Cardiac muscle cell (in vitro differentiated cells and primary cell): ENCODE measurements around the gene SLC25A42. TPM values are rescaled to one million over a fixed set of nuclear protein-coding genes. Genes with fewer than 3 reads are reported as not detected.

ENCODE experiments used
- DNase-seq, 2 donors: peaks; one replicate each; pipeline versions ENCODE4 v3.0.0 to v3.0.0-alpha.2; 2010 to 2017; ENCODE audit warnings: low read depth in 1 of 2, low spot score in 1 of 2
- H3K27ac ChIP-seq: fragments of 200-600 bp; sonication (generic); 2 replicates; pipeline ENCODE4 v1.5.1; 2016
- H3K27me3 ChIP-seq: fragments of 200-600 bp; sonication (generic); 2 replicates; pipeline ENCODE4 v1.6.0; 2016; ENCODE audit warnings: control low read depth
- H3K36me3 ChIP-seq: fragments of 200-600 bp; sonication (generic); 2 replicates; pipeline ENCODE4 v1.5.1; 2016; ENCODE audit warnings: control low read depth
- H3K4me1 ChIP-seq: fragments of 200-600 bp; sonication (generic); 2 replicates; pipeline ENCODE4 v1.8.1; 2017; ENCODE audit warnings: low read depth, mild to moderate bottlenecking, mixed run types
- H3K4me3 ChIP-seq: fragments of 200-600 bp; sonication (generic); 2 replicates; pipeline ENCODE4 v1.5.1; 2016; ENCODE audit warnings: mild to moderate bottlenecking
- H3K9me3 ChIP-seq: fragments of 200-600 bp; sonication (generic); 2 replicates; pipeline ENCODE4 v1.5.1; 2017; ENCODE audit warnings: low read depth, mild to moderate bottlenecking, control low read depth
- polyA plus RNA-seq: library from polyadenylated mRNA; unstranded; fragments of >200 nt; fragmentation: Nextera tagmentation; extraction: Ambion mirVana; gene quantifications from 2 replicates; pipeline ENCODE4 v1.2.1, GENCODE V29; 2016
- total RNA-seq: library from RNA; depleted of rRNA; stranded (reverse); fragments of >200 nt; gene quantifications from 2 replicates; pipeline ENCODE4 v1.2.3, GENCODE V29; 2016
- TF ChIP-seq, protein P1 (sequence below): IDR thresholded peaks from 2 replicates; pipeline ENCODE4 v1.5.1; 2012; ENCODE audit warnings: low read depth, mild to moderate bottlenecking, low read length

SLC25A42 gene
- total and polyA plus RNA-seq, 2 experiments from 2014 or later: 30.4 to 31.3 TPM

DNA sequence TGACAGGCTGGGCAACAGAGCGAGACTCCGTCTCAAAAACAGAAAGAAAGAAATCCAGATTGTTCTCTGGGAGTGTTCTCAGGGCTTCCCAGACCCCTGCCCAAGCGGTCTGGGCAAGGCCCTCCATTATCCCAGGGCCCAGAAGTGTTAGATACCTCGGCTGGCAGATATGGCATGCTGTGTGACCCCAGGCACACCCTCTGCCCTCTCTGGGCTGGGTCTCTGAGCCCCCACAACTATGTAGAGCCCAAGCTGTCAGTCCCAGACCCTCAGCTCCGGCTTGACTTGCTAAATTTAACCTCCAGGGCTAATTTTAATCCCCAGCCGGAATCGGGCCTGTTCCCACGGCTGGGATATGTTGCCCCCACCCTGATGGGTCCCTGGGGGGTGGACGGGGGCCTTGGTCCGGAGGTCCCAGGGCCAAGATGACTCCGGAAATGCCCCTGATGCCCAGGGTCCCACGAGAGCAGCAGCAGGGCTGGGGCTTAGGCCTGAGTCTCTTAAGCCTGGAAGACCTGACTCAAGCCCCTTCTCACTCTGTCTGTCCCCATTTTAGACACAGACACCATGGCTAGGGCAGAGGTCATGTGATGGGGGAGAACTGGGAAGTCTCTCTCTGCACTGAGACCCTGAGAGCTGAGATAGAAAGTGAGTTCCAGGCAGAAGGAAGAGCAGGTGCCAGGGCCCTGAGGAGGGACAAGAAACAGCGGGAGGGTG is 89.0 kb downstream of the SLC25A42 start:
- TF ChIP-seq, protein P1, sequence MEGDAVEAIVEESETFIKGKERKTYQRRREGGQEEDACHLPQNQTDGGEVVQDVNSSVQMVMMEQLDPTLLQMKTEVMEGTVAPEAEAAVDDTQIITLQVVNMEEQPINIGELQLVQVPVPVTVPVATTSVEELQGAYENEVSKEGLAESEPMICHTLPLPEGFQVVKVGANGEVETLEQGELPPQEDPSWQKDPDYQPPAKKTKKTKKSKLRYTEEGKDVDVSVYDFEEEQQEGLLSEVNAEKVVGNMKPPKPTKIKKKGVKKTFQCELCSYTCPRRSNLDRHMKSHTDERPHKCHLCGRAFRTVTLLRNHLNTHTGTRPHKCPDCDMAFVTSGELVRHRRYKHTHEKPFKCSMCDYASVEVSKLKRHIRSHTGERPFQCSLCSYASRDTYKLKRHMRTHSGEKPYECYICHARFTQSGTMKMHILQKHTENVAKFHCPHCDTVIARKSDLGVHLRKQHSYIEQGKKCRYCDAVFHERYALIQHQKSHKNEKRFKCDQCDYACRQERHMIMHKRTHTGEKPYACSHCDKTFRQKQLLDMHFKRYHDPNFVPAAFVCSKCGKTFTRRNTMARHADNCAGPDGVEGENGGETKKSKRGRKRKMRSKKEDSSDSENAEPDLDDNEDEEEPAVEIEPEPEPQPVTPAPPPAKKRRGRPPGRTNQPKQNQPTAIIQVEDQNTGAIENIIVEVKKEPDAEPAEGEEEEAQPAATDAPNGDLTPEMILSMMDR: no peak
- Histone ChIP-seq H3K27ac (no peak overlapping the region), H3K9me3 (no peaks in the 10 kb centered on the region), H3K27me3 (no peaks in the 10 kb centered on the region), H3K36me3 (no peaks in the 10 kb centered on the region), H3K4me1 (no peaks in the 10 kb centered on the region), H3K4me3 (no peak overlapping the region)
- DNase-seq: no peak

DNA sequence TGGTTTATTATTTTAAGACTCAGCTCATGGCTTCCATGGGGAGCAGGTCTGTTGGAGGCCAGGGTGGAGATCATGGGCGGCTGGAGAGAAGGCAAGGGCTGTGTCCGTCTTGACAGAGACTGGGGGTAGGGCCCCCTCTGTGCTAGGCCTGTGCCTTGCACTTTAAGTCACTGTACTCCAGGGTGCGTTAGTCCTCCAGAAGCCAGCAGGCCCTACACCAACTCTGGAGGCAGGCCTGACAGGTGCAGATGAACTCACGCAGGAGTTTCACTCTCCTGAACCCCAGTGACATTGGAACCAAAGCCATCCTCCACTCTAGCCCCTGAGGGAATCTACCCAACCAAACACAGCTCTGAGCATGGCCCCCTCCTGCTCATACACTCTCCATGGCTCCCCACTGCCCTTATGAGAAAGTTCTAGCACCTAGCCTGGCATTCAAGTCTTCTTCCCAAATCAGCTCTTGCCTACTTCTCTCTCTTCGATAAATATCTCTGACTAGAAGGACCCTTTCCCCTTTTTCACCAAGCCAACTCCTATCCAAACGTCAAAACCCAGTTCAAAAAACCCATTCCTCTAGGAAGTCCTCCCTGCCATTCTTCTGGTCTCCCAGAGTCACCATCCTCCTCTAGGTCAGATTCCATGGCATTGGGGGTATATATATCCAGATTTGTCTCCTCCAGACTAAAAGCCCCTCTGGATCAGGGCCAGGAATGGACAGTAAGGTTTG is 91.1 kb downstream of the SLC25A42 start:
- TF ChIP-seq, protein P1: no peak
- Histone ChIP-seq H3K4me3 (no peak overlapping the region), H3K36me3 (no peaks in the 10 kb centered on the region), H3K27me3 (no peaks in the 10 kb centered on the region), H3K9me3 (no peaks in the 10 kb centered on the region), H3K4me1 (no peaks in the 10 kb centered on the region), H3K27ac (no peak overlapping the region)
- no peak for DNase-seq

DNA sequence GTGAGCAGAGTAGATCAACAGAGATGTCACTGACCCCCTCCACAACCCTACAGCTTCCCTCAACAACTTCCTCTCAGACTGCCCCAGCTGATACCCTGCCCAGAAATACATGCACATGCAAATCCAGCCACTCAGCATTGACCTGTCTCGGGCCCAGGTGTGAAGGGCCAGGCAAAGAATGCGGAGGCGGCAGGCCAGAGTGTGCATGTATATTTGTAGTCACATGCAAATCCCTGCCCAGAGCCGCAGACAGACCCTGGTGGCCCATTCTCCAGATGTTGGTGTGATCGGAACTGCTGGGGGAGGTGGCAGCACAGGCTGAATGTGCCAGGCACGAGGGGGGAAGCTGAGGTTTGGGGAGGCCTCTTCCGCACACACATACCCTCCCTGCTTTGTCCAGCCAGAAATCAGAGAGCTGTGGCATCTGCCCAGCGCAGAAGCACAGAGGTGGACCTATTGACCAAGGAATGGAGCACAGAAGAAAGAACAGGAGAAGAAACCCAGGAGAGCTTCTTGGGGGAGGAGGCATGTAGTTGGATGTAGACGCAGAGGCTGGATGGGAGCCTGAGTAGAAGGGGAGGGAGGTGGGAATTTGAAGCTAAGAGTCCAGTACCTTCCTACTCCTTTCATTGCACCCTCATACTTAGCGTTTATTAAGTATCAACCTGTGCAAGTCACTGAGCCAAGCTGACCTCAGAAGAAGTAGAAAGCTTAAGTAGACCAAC is 91.9 kb downstream of the SLC25A42 start:
- TF ChIP-seq, protein P1: no peak
- no peak overlapping the region for H3K4me3 ChIP-seq
- no peak for DNase-seq

DNA sequence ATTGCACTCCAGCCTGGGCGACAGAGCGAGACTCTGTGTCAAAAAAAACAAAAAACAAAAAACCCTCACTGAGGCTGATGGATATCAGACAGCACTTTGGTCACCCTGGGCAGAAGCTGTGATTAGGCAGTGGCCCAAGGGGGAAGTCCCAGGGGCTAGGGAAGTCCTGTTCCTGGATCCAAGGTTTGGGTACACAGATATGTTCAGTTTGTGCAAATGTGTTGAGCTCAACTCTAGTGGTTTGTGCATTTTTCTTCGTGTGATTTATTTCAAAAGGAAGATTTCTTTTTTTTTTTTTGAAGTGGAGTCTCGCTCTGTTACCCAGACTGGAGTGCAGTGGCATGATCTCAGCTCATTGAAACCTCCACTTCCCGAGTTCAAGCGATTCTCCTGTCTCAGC is 94.0 kb downstream of the SLC25A42 start:
- Histone ChIP-seq H3K4me3 (no peak overlapping the region), H3K4me1 (no peaks in the 10 kb centered on the region), H3K27ac (no peak overlapping the region), H3K9me3 (no peaks in the 10 kb centered on the region), H3K27me3 (no peaks in the 10 kb centered on the region), H3K36me3 (no peaks in the 10 kb centered on the region)
- TF ChIP-seq, protein P1: no peak
- no peak for DNase-seq

More for the DNA sequence above, 91.9 kb downstream of the SLC25A42 start:
- no peaks in the 10 kb centered on the region for H3K9me3 ChIP-seq
- H3K27ac ChIP-seq: no peak overlapping the region
- no peaks in the 10 kb centered on the region for H3K27me3 ChIP-seq
- no peaks in the 10 kb centered on the region for H3K36me3 ChIP-seq
- no peaks in the 10 kb centered on the region for H3K4me1 ChIP-seq

DNA sequence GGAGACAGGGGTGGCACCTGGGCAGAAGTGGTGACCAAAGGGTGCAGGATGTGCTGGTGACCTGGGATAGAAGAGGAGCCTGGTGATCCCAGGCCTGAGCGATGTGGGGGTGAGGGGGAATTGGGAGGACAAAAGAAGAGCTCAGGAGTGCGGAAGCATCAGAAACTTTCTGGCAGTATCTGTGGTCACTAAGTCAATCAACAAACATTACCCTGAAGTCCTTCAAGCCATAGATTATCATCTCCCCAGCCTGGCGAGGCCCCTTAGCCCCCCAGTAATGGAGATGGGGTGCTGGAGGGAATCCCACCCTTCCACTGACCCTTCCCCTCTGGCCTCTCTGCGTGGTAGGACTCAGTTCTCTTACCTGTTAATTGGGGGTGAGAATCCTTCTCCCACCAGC is 95.7 kb downstream of the SLC25A42 start:
- Histone ChIP-seq H3K4me3 (no peak overlapping the region), H3K36me3 (no peaks in the 10 kb centered on the region), H3K27ac (no peak overlapping the region), H3K27me3 (no peaks in the 10 kb centered on the region), H3K9me3 (no peaks in the 10 kb centered on the region), H3K4me1 (no peaks in the 10 kb centered on the region)
- TF ChIP-seq, protein P1: no peak
- DNase-seq: no peak
